ENCODE data around the gene CACNA1B.

GRCh38 chr9:138072161-138072842, 194.7 kb downstream of the CACNA1B start:
- TF ChIP-seq, protein P1, sequence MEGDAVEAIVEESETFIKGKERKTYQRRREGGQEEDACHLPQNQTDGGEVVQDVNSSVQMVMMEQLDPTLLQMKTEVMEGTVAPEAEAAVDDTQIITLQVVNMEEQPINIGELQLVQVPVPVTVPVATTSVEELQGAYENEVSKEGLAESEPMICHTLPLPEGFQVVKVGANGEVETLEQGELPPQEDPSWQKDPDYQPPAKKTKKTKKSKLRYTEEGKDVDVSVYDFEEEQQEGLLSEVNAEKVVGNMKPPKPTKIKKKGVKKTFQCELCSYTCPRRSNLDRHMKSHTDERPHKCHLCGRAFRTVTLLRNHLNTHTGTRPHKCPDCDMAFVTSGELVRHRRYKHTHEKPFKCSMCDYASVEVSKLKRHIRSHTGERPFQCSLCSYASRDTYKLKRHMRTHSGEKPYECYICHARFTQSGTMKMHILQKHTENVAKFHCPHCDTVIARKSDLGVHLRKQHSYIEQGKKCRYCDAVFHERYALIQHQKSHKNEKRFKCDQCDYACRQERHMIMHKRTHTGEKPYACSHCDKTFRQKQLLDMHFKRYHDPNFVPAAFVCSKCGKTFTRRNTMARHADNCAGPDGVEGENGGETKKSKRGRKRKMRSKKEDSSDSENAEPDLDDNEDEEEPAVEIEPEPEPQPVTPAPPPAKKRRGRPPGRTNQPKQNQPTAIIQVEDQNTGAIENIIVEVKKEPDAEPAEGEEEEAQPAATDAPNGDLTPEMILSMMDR (IDR thresholded peaks at IDR 0.05): no peak
- TF ChIP-seq POLR2AphosphoS5 (IDR thresholded peaks at IDR 0.05; ENCODE audit: insufficient read depth in 1 of 2, low read depth in 1 of 2): no peak
- no peak for TF ChIP-seq POLR2A (IDR thresholded peaks at IDR 0.05)

All from vagina (tissue), 2 donors.